Osteoblast (primary cell): ENCODE data around the gene SMCHD1. TPM values are rescaled to one million over a fixed set of nuclear protein-coding genes. Genes with fewer than 3 reads are reported as not detected.

ENCODE experiments used
- DNase-seq: peaks from one replicate; pipeline ENCODE4 v3.0.0; 2011; ENCODE audit warnings: low spot score, mixed read lengths; ENCODE audit not compliant: insufficient read length; ENCODE audit errors: missing footprints
- H2AFZ ChIP-seq: 2 replicates; pipeline ENCODE4 v1.6.0; 2011; ENCODE audit warnings: mild to moderate bottlenecking, low read length
- H3K27ac ChIP-seq: 2 replicates; pipeline ENCODE4 v1.5.1; 2011; ENCODE audit warnings: mild to moderate bottlenecking, low read depth, low read length, moderate library complexity
- H3K27me3 ChIP-seq: 2 replicates; pipeline ENCODE4 v1.6.0; 2012; ENCODE audit warnings: mild to moderate bottlenecking, control low read depth, inconsistent platforms, low read length, moderate library complexity; ENCODE audit not compliant: insufficient read depth
- H3K36me3 ChIP-seq: 2 replicates; pipeline ENCODE4 v1.5.1; 2011; ENCODE audit warnings: mild to moderate bottlenecking, low read length, control low read depth, moderate library complexity; ENCODE audit not compliant: insufficient read depth
- H3K4me1 ChIP-seq: 2 replicates; pipeline ENCODE4 v1.5.1; 2011; ENCODE audit warnings: mild to moderate bottlenecking, low read length, control low read depth, moderate library complexity; ENCODE audit not compliant: insufficient read depth
- H3K4me2 ChIP-seq: 2 replicates; pipeline ENCODE4 v1.6.0; 2011; ENCODE audit warnings: mild to moderate bottlenecking, low read length; ENCODE audit not compliant: insufficient read depth
- H3K4me3 ChIP-seq: fragments of 200-600 bp; sonication (generic); 3 replicates; pipeline ENCODE4 v1.5.1; 2012; ENCODE audit warnings: mild to moderate bottlenecking, low read length, inconsistent platforms; ENCODE audit not compliant: insufficient read depth
- H3K79me2 ChIP-seq: 2 replicates; pipeline ENCODE4 v1.6.0; 2012; ENCODE audit warnings: mild to moderate bottlenecking, low read length, control low read depth, inconsistent platforms; ENCODE audit not compliant: insufficient read depth
- H3K9me3 ChIP-seq: 2 replicates; pipeline ENCODE4 v1.5.1; 2011; ENCODE audit warnings: low read depth, low read length, control low read depth
- H4K20me1 ChIP-seq: 2 replicates; pipeline ENCODE4 v1.6.0; 2012; ENCODE audit warnings: mild to moderate bottlenecking, low read length, control low read depth; ENCODE audit not compliant: insufficient read depth
- CTCF ChIP-seq: IDR thresholded peaks from 2 replicates; pipeline ENCODE4 v1.5.1; 2011; ENCODE audit warnings: mild to moderate bottlenecking, low read depth, low read length, moderate library complexity; ENCODE audit errors: extremely low read depth
- total RNA-seq: library from RNA; depleted of rRNA; stranded (reverse); fragments of >200 nt; gene quantifications from 2 replicates; pipeline ENCODE4 v1.2.3, GENCODE V29; 2012

SMCHD1 gene
- total RNA-seq, 1 donor = 53.6 TPM

- TF ChIP-seq CTCF = no peak
- H2AFZ ChIP-seq = no peak overlapping the region
- H3K27ac ChIP-seq = no peak overlapping the region
- no peaks in the 10 kb centered on the region for H3K27me3 ChIP-seq
- H3K79me2 ChIP-seq = no peaks in the 10 kb centered on the region
- no peaks in the 10 kb centered on the region for H3K4me1 ChIP-seq
- no peaks in the 10 kb centered on the region for H4K20me1 ChIP-seq
- peaks cover 65% of the 10 kb centered on the region for H3K36me3 ChIP-seq
- H3K4me3 ChIP-seq = no peak overlapping the region
- DNase-seq = no peak
- H3K9me3 ChIP-seq = no peaks in the 10 kb centered on the region
- no peak overlapping the region for H3K4me2 ChIP-seq
These were observed 121.7 kb downstream of the SMCHD1 start for GRCh38 chr18:2777241-2777640.

DNA sequence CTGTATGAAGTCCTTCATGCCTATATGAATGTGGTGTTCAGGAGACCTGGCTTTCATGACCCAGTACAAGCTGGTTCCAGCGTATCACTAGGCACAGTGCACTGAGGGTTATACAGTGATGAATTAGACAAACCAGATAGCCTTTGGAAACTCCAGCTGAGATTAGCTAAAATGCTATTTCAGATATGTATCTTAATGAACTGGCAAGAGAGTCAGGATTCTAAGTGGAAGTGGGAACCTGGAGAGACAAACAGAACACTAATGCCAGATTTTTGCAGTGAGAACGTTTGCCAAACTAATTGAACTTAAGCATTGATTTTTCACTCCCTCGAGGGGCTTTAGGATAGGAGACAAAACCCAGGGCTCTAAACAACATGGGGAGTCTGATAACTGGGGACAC is 125.2 kb downstream of the SMCHD1 start:
- Histone ChIP-seq H3K27me3 (no peaks in the 10 kb centered on the region), H3K4me3 (no peak overlapping the region), H2AFZ (no peak overlapping the region), H3K36me3 (peaks cover 55% of the 10 kb centered on the region), H3K27ac (no peak overlapping the region), H3K9me3 (no peaks in the 10 kb centered on the region), H3K79me2 (no peaks in the 10 kb centered on the region), H3K4me2 (no peak overlapping the region), H3K4me1 (no peaks in the 10 kb centered on the region), H4K20me1 (no peaks in the 10 kb centered on the region)
- peak; percentile 13 for DNase-seq
- TF ChIP-seq CTCF = no peak

DNA sequence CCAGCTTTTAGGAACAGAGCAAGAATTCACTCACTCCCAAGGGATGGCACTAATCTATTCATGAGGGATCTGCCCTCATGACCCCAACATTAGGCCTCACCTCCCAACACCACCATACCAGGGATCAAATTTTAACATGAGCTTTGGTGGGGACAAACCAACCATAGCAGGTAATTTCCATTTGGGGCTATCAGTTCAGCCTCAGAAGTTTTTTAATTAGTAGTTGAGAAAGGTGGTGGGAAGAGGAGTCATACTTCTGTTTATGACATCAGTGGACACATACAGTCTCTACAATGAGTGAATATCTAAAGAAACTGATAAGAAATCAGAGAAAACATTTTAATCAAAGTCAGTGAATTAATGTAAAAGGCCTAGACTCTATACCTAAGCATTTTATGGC is 131.7 kb downstream of the SMCHD1 start:
- no peaks in the 10 kb centered on the region for H3K4me1 ChIP-seq
- no peak for TF ChIP-seq CTCF
- peaks cover 46% of the 10 kb centered on the region for H3K36me3 ChIP-seq
- no peak overlapping the region for H3K27ac ChIP-seq
- no peaks in the 10 kb centered on the region for H3K27me3 ChIP-seq
- no peak overlapping the region for H3K4me3 ChIP-seq
- no peak overlapping the region for H2AFZ ChIP-seq
- DNase-seq = no peak
- no peaks in the 10 kb centered on the region for H3K79me2 ChIP-seq
- no peaks in the 10 kb centered on the region for H3K9me3 ChIP-seq
- no peak overlapping the region for H3K4me2 ChIP-seq
- no peaks in the 10 kb centered on the region for H4K20me1 ChIP-seq

DNA sequence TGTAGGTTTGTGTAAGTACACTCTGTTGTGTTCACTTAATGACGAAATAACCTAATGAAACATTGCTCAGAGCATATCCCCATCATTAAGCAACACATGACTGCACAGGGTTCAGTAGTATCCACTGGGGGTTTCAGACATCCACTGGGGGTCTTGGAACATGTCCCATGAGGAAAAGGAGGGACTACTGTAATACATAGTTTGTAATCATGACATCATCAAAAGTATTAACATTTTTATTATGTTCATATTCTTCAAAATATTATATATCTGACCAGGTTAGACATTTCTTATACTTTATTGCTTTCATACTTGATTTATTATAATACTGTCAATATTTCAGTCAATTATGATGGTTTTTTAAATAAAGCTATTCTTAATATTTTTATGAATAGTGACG is 136.9 kb downstream of the SMCHD1 start:
- Histone ChIP-seq H3K4me1 (no peaks in the 10 kb centered on the region), H3K36me3 (peaks cover 31% of the 10 kb centered on the region), H3K27me3 (no peaks in the 10 kb centered on the region), H4K20me1 (no peaks in the 10 kb centered on the region), H3K9me3 (no peaks in the 10 kb centered on the region), H3K79me2 (no peaks in the 10 kb centered on the region), H3K27ac (no peak overlapping the region), H3K4me3 (no peak overlapping the region), H3K4me2 (no peak overlapping the region), H2AFZ (no peak overlapping the region)
- no peak for TF ChIP-seq CTCF
- DNase-seq = peak; percentile 23
